ENCODE measurements around the gene LDLRAD4.
A peak's percentile ranks its signal among the peaks of the same experiment; 100 is the strongest.

Gene LDLRAD4

GRCh38 chr18:13550418-13551304 lies 332.1 kb downstream of the LDLRAD4 start:
- Histone ChIP-seq H4K91ac (ENCODE audit: low read length) (no peak overlapping the region), H3K4me2 (ENCODE audit: low read length, poor library complexity, severe bottlenecking) (no peak overlapping the region), H2BK15ac (ENCODE audit: low read depth, poor library complexity, severe bottlenecking) (no peak overlapping the region), H2BK5ac (ENCODE audit: low read depth, low read length, poor library complexity, severe bottlenecking) (no peak overlapping the region), H4K8ac (ENCODE audit: low read length) (no peak overlapping the region), H3K4me3 (ENCODE audit: insufficient read depth in 1 of 2, low read depth in 1 of 2, low read length in 2 of 2) (no peak overlapping the region), H3K79me1 (replicated peaks; ENCODE audit: low read length, poor library complexity, severe bottlenecking) (no peaks in the 10 kb centered on the region), H2BK120ac (ENCODE audit: low read depth, low read length) (no peak overlapping the region), H3K14ac (ENCODE audit: low read length in 2 of 2) (no peak overlapping the region), H3K18ac (ENCODE audit: low read depth in 1 of 2, low read length in 2 of 2) (no peak overlapping the region), H2AFZ (ENCODE audit: low read depth, low read length) (no peak overlapping the region), H3K9me3 (ENCODE audit: control insufficient read depth, low read length) (no peaks in the 10 kb centered on the region), H2BK12ac (ENCODE audit: low read length in 2 of 2) (no peak overlapping the region), H3K27me3 (ENCODE audit: control insufficient read depth in 1 of 2, insufficient read depth in 1 of 2, low read length in 2 of 2) (peaks cover 4 to 39% of the 10 kb centered on the region in 2 experiments), H3K23ac (ENCODE audit: low read length in 2 of 2) (no peak overlapping the region), H2AK5ac (ENCODE audit: low read length, severe bottlenecking) (no peak overlapping the region), H3K36me3 (ENCODE audit: control insufficient read depth in 1 of 2, insufficient read depth in 2 of 2, low read depth in 1 of 2, low read length in 2 of 2) (no peaks in the 10 kb centered on the region), H3K4ac (ENCODE audit: low read depth in 1 of 2, low read length in 2 of 2) (no peak overlapping the region), H3K4me1 (ENCODE audit: control insufficient read depth, insufficient read depth, low read depth, low read length) (no peaks in the 10 kb centered on the region), H3K9ac (ENCODE audit: low read length) (no peak overlapping the region), H3K27ac (ENCODE audit: low read length, poor library complexity, severe bottlenecking) (no peak overlapping the region)
- 85% methylated on average over 28 of the region's 28 CpGs for WGBS
- no peak for DNase-seq

GRCh38 chr18:13551305-13551603 lies 332.7 kb downstream of the LDLRAD4 start:
- no peak overlapping the region for H4K8ac ChIP-seq (ENCODE audit: low read length)
- no peaks in the 10 kb centered on the region for H3K9me3 ChIP-seq (ENCODE audit: control insufficient read depth, low read length)
- no peak overlapping the region for H2BK15ac ChIP-seq (ENCODE audit: low read depth, poor library complexity, severe bottlenecking)
- H3K79me1 ChIP-seq (replicated peaks; ENCODE audit: low read length, poor library complexity, severe bottlenecking): no peaks in the 10 kb centered on the region
- no peak overlapping the region for H2AK5ac ChIP-seq (ENCODE audit: low read length, severe bottlenecking)
- no peak overlapping the region for H3K9ac ChIP-seq (ENCODE audit: low read length)
- no peak overlapping the region for H3K27ac ChIP-seq (ENCODE audit: low read length, poor library complexity, severe bottlenecking)
- no peak overlapping the region for H2AFZ ChIP-seq (ENCODE audit: low read depth, low read length)
- no peak overlapping the region for H2BK5ac ChIP-seq (ENCODE audit: low read depth, low read length, poor library complexity, severe bottlenecking)
- no peak overlapping the region for H4K91ac ChIP-seq (ENCODE audit: low read length)
- no peak overlapping the region for H3K18ac ChIP-seq (ENCODE audit: low read depth in 1 of 2, low read length in 2 of 2)
- H2BK12ac ChIP-seq (ENCODE audit: low read length in 2 of 2): no peak overlapping the region
- H3K36me3 ChIP-seq (ENCODE audit: control insufficient read depth in 1 of 2, insufficient read depth in 2 of 2, low read depth in 1 of 2, low read length in 2 of 2): no peaks in the 10 kb centered on the region
- H3K4me3 ChIP-seq (ENCODE audit: insufficient read depth in 1 of 2, low read depth in 1 of 2, low read length in 2 of 2): no peak overlapping the region
- no peak overlapping the region for H3K23ac ChIP-seq (ENCODE audit: low read length in 2 of 2)
- no peak overlapping the region for H3K4me2 ChIP-seq (ENCODE audit: low read length, poor library complexity, severe bottlenecking)
- 65% methylated on average over 5 of the region's 5 CpGs for WGBS
- no peak overlapping the region for H2BK120ac ChIP-seq (ENCODE audit: low read depth, low read length)
- no peaks in the 10 kb centered on the region for H3K4me1 ChIP-seq (ENCODE audit: control insufficient read depth, insufficient read depth, low read depth, low read length)
- no peak for DNase-seq
- H3K4ac ChIP-seq (ENCODE audit: low read depth in 1 of 2, low read length in 2 of 2): no peak overlapping the region
- no peak overlapping the region for H3K14ac ChIP-seq (ENCODE audit: low read length in 2 of 2)
- peaks cover 5 to 37% of the 10 kb centered on the region in 2 experiments for H3K27me3 ChIP-seq (ENCODE audit: control insufficient read depth in 1 of 2, insufficient read depth in 1 of 2, low read length in 2 of 2)

GRCh38 chr18:13551841-13552733 lies 333.5 kb downstream of the LDLRAD4 start:
- 61% methylated on average over 13 of the region's 13 CpGs for WGBS
- Histone ChIP-seq H3K14ac (ENCODE audit: low read length in 2 of 2) (no peak overlapping the region), H3K36me3 (ENCODE audit: control insufficient read depth in 1 of 2, insufficient read depth in 2 of 2, low read depth in 1 of 2, low read length in 2 of 2) (no peaks in the 10 kb centered on the region), H3K27ac (ENCODE audit: low read length, poor library complexity, severe bottlenecking) (no peak overlapping the region), H2BK120ac (ENCODE audit: low read depth, low read length) (no peak overlapping the region), H3K4me3 (ENCODE audit: insufficient read depth in 1 of 2, low read depth in 1 of 2, low read length in 2 of 2) (no peak overlapping the region), H2AFZ (ENCODE audit: low read depth, low read length) (no peak overlapping the region), H2AK5ac (ENCODE audit: low read length, severe bottlenecking) (no peak overlapping the region), H3K4me2 (ENCODE audit: low read length, poor library complexity, severe bottlenecking) (no peak overlapping the region), H2BK15ac (ENCODE audit: low read depth, poor library complexity, severe bottlenecking) (no peak overlapping the region), H2BK5ac (ENCODE audit: low read depth, low read length, poor library complexity, severe bottlenecking) (no peak overlapping the region), H3K4ac (ENCODE audit: low read depth in 1 of 2, low read length in 2 of 2) (peak overlapping the region in 1 of 2 experiments; percentile 10), H3K4me1 (ENCODE audit: control insufficient read depth, insufficient read depth, low read depth, low read length) (no peaks in the 10 kb centered on the region), H2BK12ac (ENCODE audit: low read length in 2 of 2) (no peak overlapping the region), H3K9me3 (ENCODE audit: control insufficient read depth, low read length) (no peaks in the 10 kb centered on the region), H4K8ac (ENCODE audit: low read length) (no peak overlapping the region), H3K18ac (ENCODE audit: low read depth in 1 of 2, low read length in 2 of 2) (no peak overlapping the region), H4K91ac (ENCODE audit: low read length) (no peak overlapping the region), H3K27me3 (ENCODE audit: control insufficient read depth in 1 of 2, insufficient read depth in 1 of 2, low read length in 2 of 2) (peaks cover 11 to 36% of the 10 kb centered on the region in 2 experiments), H3K23ac (ENCODE audit: low read length in 2 of 2) (no peak overlapping the region), H3K9ac (ENCODE audit: low read length) (no peak overlapping the region), H3K79me1 (replicated peaks; ENCODE audit: low read length, poor library complexity, severe bottlenecking) (no peaks in the 10 kb centered on the region)
- no peak for DNase-seq

GRCh38 chr18:13553449-13553848 lies 334.9 kb downstream of the LDLRAD4 start:
- no peak overlapping the region for H2BK12ac ChIP-seq (ENCODE audit: low read length in 2 of 2)
- H3K9me3 ChIP-seq (ENCODE audit: control insufficient read depth, low read length): no peaks in the 10 kb centered on the region
- no peak overlapping the region for H2AFZ ChIP-seq (ENCODE audit: low read depth, low read length)
- peaks cover 11 to 32% of the 10 kb centered on the region in 2 experiments for H3K27me3 ChIP-seq (ENCODE audit: control insufficient read depth in 1 of 2, insufficient read depth in 1 of 2, low read length in 2 of 2)
- no peaks in the 10 kb centered on the region for H3K79me1 ChIP-seq (replicated peaks; ENCODE audit: low read length, poor library complexity, severe bottlenecking)
- no peak overlapping the region for H2AK5ac ChIP-seq (ENCODE audit: low read length, severe bottlenecking)
- no peak for DNase-seq
- no peak overlapping the region for H2BK120ac ChIP-seq (ENCODE audit: low read depth, low read length)
- H3K4me1 ChIP-seq (ENCODE audit: control insufficient read depth, insufficient read depth, low read depth, low read length): no peaks in the 10 kb centered on the region
- no peaks in the 10 kb centered on the region for H3K36me3 ChIP-seq (ENCODE audit: control insufficient read depth in 1 of 2, insufficient read depth in 2 of 2, low read depth in 1 of 2, low read length in 2 of 2)
- no peak overlapping the region for H2BK15ac ChIP-seq (ENCODE audit: low read depth, poor library complexity, severe bottlenecking)
- no peak overlapping the region for H3K14ac ChIP-seq (ENCODE audit: low read length in 2 of 2)
- H3K23ac ChIP-seq (ENCODE audit: low read length in 2 of 2): no peak overlapping the region
- no peak overlapping the region for H3K4me2 ChIP-seq (ENCODE audit: low read length, poor library complexity, severe bottlenecking)
- no peak overlapping the region for H3K4ac ChIP-seq (ENCODE audit: low read depth in 1 of 2, low read length in 2 of 2)
- WGBS: 91% methylated on average over 9 of the region's 9 CpGs
- no peak overlapping the region for H4K91ac ChIP-seq (ENCODE audit: low read length)
- no peak overlapping the region for H3K18ac ChIP-seq (ENCODE audit: low read depth in 1 of 2, low read length in 2 of 2)
- H3K4me3 ChIP-seq (ENCODE audit: insufficient read depth in 1 of 2, low read depth in 1 of 2, low read length in 2 of 2): no peak overlapping the region
- no peak overlapping the region for H4K8ac ChIP-seq (ENCODE audit: low read length)
- H2BK5ac ChIP-seq (ENCODE audit: low read depth, low read length, poor library complexity, severe bottlenecking): no peak overlapping the region
- no peak overlapping the region for H3K9ac ChIP-seq (ENCODE audit: low read length)
- H3K27ac ChIP-seq (ENCODE audit: low read length, poor library complexity, severe bottlenecking): no peak overlapping the region

Measured in mesenchymal stem cell (in vitro differentiated cells and primary cell).